ENCODE measurements around the gene ZNF319. TPM values are rescaled to one million over a fixed set of nuclear protein-coding genes. Genes with fewer than 3 reads are reported as not detected.
A peak's percentile ranks its signal among the peaks of the same experiment; 100 is the strongest.

The ZNF319 gene
- total and polyA plus RNA-seq, 7 experiments from 2014 or later, result 4.4 to 20.8 (median 12.5) TPM

DNA sequence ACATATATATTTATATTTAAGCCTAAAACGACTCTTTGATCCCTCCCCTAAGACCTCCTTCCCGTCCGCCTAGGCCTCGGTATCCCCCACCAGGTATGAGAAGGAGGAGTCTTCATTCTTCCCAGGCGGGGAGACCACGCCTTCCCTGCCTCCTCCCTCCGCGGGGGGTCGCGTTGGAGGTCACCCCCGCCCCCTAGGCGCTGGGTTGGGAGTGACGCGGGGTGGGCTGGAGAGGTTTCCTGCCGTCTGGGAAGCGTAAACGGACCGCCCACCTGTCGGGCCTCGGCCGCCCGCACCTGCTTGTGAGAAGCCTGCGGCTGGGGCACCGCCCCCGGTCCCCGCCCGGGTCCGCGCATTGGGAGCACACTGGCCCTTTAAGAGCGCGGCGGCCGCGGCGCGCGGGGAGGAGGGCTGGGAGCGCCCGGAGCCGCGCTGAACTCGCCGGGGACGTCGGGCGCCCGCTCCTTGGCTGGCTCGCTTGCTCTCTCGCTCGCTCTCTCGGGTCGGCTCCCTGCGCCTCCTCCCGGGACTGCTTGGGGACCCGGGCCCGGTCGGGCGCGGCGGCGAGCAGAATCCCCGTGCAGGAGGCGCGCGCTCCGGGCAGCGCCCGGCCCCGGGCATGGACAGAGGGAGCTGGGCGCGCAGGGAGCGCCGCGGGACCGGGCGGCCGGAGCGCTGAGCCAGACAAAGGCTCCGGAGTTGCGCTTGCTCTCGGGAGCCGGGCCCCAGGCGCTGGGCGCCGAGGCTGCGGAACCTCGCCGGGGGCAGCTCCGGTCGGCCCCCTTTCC lies 25.1 kb upstream of the ZNF319 start, which contains the start of gene MMP15:
TSS of gene MMP15 (plus strand) at position 404 of the 788 bp plus-strand sequence. CDS start 597 bp downstream, outside the sequence.
- POLR2A ChIA-PET, result interaction anchor here (1.2 kb wide), 1 partner anchor 24 kb away, joined by 3 read pairs; the partner anchor contains the start of gene USB1
- H3K27ac Mint-ChIP-seq, result peak within 1 kb of the TSS; percentile 73 to 90 (median 84)
- H3K36me3 ChIP-seq (ENCODE audit: control insufficient read depth in 2 of 3, insufficient read depth in 3 of 3, low read length in 3 of 3), result no peaks in the 10 kb centered on the region
- H3K36me3 Mint-ChIP-seq, result peaks cover 0 to 3% (median 0%) of the 10 kb centered on the region in 5 donors
- ATAC-seq, result peak; percentile 76
- no peak within 1 kb of the TSS for H3K27ac ChIP-seq (ENCODE audit: low read depth, low read length)
- peak within 1 kb of the TSS; percentile 90 to 95 (median 93) for H3K4me3 Mint-ChIP-seq
- H3K9me3 Mint-ChIP-seq, result peaks cover 0 to 1% (median 0%) of the 10 kb centered on the region in 11 donors
- peaks cover 8 to 9% of the 10 kb centered on the region in 2 donors for H3K4me1 ChIP-seq (ENCODE audit: control insufficient read depth in 2 of 2, insufficient read depth in 2 of 2, low read length in 2 of 2)
- H3K4me1 Mint-ChIP-seq, result peaks cover 6 to 18% (median 12%) of the 10 kb centered on the region in 7 donors
- CTCF ChIA-PET, result interaction anchor here (0.6 to 1.0 kb wide), 5 partner anchors 96 to 289 kb away, joined by 3 to 4 read pairs (median 3); partner anchors contain the start of gene CFAP20
- H3K27me3 Mint-ChIP-seq, result peaks cover 0 to 39% (median 3%) of the 10 kb centered on the region in 5 donors
- DNase-seq, result peak; percentile 27 to 74 (median 43)
- H3K4me3 ChIP-seq (ENCODE audit: low read length), result peak within 1 kb of the TSS; percentile 78
- no peaks in the 10 kb centered on the region for H3K9me3 ChIP-seq (ENCODE audit: control insufficient read depth in 2 of 3, low read length in 3 of 3)
- no peaks in the 10 kb centered on the region for H3K27me3 ChIP-seq (ENCODE audit: control insufficient read depth in 2 of 2, insufficient read depth in 2 of 2, low read length in 2 of 2)
- intact Hi-C loops (cut with micrococcal nuclease), result loop anchor here (1.0 to 10.0 kb wide), 5 partner anchors 24 to 609 kb away; partner anchors contain the start of genes CFAP20 (in 2 of the 2) and USB1 (in 2 of the 2)

GRCh38 chr16:58024486-58025350 lies 24.2 kb upstream of the ZNF319 start:
- intact Hi-C loops (cut with micrococcal nuclease), result loop anchor here (1.0 to 10.0 kb wide), 7 partner anchors 23 to 610 kb away; partner anchors contain the start of genes CFAP20 (in 2 of the 2), USB1 (in 2 of the 2) and CNOT1 (in 1 of the 2)
- Mint-ChIP-seq H3K36me3 (peaks cover 0 to 5% (median 0%) of the 10 kb centered on the region in 5 donors), H3K27ac (peak overlapping the region; percentile 73 to 90 (median 84)), H3K27me3 (peaks cover 0 to 39% (median under 1%) of the 10 kb centered on the region in 5 donors), H3K9me3 (peaks cover 0 to 1% (median 0%) of the 10 kb centered on the region in 11 donors), H3K4me1 (peaks cover 11 to 24% (median 18%) of the 10 kb centered on the region in 7 donors), H3K4me3 (peak overlapping the region; percentile 90 to 95 (median 93))
- H3K27ac ChIP-seq (ENCODE audit: low read depth, low read length), result no peak overlapping the region
- no peaks in the 10 kb centered on the region for H3K36me3 ChIP-seq (ENCODE audit: control insufficient read depth in 2 of 3, insufficient read depth in 3 of 3, low read length in 3 of 3)
- no peaks in the 10 kb centered on the region for H3K9me3 ChIP-seq (ENCODE audit: control insufficient read depth in 2 of 3, low read length in 3 of 3)
- ChIA-PET CTCF (interaction anchor here (0.6 to 1.3 kb wide), 6 partner anchors 9 to 288 kb away, joined by 3 to 5 read pairs (median 4); partner anchors contain the start of gene CFAP20), POLR2A (interaction anchor here (1.2 kb wide), 1 partner anchor 24 kb away, joined by 3 read pairs; the partner anchor contains the start of gene USB1)
- peak overlapping the region; percentile 78 for H3K4me3 ChIP-seq (ENCODE audit: low read length)
- H3K27me3 ChIP-seq (ENCODE audit: control insufficient read depth in 2 of 2, insufficient read depth in 2 of 2, low read length in 2 of 2), result no peaks in the 10 kb centered on the region
- peaks cover 9 to 15% of the 10 kb centered on the region in 2 donors for H3K4me1 ChIP-seq (ENCODE audit: control insufficient read depth in 2 of 2, insufficient read depth in 2 of 2, low read length in 2 of 2)
- DNase-seq, result peak in 4 of 9 donors; percentile 22 to 29 (median 26)
- ATAC-seq, result no peak

DNA sequence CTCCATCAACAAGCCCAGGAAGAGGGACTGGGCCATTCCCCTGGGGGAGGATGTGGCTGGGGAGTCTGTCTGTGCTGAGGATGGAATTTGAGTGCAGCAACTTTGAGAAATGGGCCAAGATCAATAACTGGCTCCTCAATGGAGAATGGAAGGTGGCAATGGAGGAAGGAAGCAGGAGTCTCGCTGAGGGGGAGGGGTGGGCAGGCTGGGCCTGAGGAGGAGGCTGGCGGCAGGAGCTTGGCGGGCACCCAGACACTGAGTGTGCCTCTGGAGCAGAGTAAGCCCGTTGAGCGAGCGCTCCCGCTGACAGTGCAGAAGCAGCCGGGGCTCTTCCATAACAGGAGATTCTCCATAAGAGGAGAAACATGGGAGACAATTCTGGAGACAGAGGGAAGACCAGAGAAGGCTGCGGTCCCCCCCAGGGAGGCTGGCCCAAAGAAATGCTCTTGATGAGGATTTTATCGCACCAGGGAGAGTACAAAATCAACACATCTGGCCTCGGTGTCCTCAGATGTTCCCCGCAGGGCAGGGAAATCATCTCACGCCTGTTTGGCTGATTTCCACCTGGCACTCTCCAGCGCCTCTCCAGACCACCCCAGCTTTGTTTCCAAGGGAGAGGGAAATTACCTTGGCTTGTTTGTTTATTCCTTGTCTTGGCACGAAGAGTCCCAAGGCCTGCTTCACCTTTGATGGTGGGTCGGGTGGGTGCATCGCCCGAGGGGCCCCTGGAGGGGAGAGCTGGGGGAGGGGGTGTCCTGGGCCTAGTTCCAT lies 22.3 kb upstream of the ZNF319 start:
- no peak for DNase-seq
- H3K9me3 ChIP-seq (ENCODE audit: control insufficient read depth in 2 of 3, low read length in 3 of 3), result no peaks in the 10 kb centered on the region
- CTCF ChIA-PET, result interaction anchor here (1.1 to 1.4 kb wide), 3 partner anchors 12 to 87 kb away, joined by 4 to 5 read pairs (median 4); no protein-coding TSS in a partner anchor
- H3K27me3 ChIP-seq (ENCODE audit: control insufficient read depth in 2 of 2, insufficient read depth in 2 of 2, low read length in 2 of 2), result no peaks in the 10 kb centered on the region
- H3K4me3 ChIP-seq (ENCODE audit: low read length), result no peak overlapping the region
- H3K4me3 Mint-ChIP-seq, result peak overlapping the region in 2 of 10 donors; percentile 9 to 51
- intact Hi-C loops (cut with micrococcal nuclease), result loop anchor here (5.0 to 10.0 kb wide), 2 partner anchors 230 to 612 kb away; no protein-coding TSS in a partner anchor
- peaks cover 0 to 10% (median 0%) of the 10 kb centered on the region in 3 experiments for H3K36me3 ChIP-seq (ENCODE audit: control insufficient read depth in 2 of 3, insufficient read depth in 3 of 3, low read length in 3 of 3)
- ATAC-seq, result no peak
- POLR2A ChIA-PET, result no interaction called here
- peaks cover 9 to 15% of the 10 kb centered on the region in 2 donors for H3K4me1 ChIP-seq (ENCODE audit: control insufficient read depth in 2 of 2, insufficient read depth in 2 of 2, low read length in 2 of 2)
- H3K4me1 Mint-ChIP-seq, result peaks cover 11 to 24% (median 18%) of the 10 kb centered on the region in 7 donors
- peaks cover 0 to 5% (median 0%) of the 10 kb centered on the region in 5 donors for H3K36me3 Mint-ChIP-seq
- H3K27me3 Mint-ChIP-seq, result peaks cover 0 to 22% (median 0%) of the 10 kb centered on the region in 5 donors
- no peaks in the 10 kb centered on the region for H3K9me3 Mint-ChIP-seq
- no peak overlapping the region for H3K27ac ChIP-seq (ENCODE audit: low read depth, low read length)
- peak overlapping the region in 1 of 9 donors; percentile 73 for H3K27ac Mint-ChIP-seq

- peaks cover 0 to 19% (median 0%) of the 10 kb centered on the region in 3 experiments for H3K36me3 ChIP-seq (ENCODE audit: control insufficient read depth in 2 of 3, insufficient read depth in 3 of 3, low read length in 3 of 3)
Measured at GRCh38 chr16:58021661-58022551, 21.4 kb upstream of the ZNF319 start.

More at GRCh38 chr16:58021661-58022551, 21.4 kb upstream of the ZNF319 start:
- ChIA-PET POLR2A (no interaction called here), CTCF (interaction anchor here (0.5 kb wide), 1 partner anchor 35 kb away, joined by 9 read pairs; no protein-coding TSS in a partner anchor)
- no peaks in the 10 kb centered on the region for H3K9me3 Mint-ChIP-seq
- Histone ChIP-seq H3K27ac (ENCODE audit: low read depth, low read length) (no peak overlapping the region), H3K27me3 (ENCODE audit: control insufficient read depth in 2 of 2, insufficient read depth in 2 of 2, low read length in 2 of 2) (no peaks in the 10 kb centered on the region), H3K9me3 (ENCODE audit: control insufficient read depth in 2 of 3, low read length in 3 of 3) (no peaks in the 10 kb centered on the region), H3K4me3 (ENCODE audit: low read length) (no peak overlapping the region), H3K4me1 (ENCODE audit: control insufficient read depth in 2 of 2, insufficient read depth in 2 of 2, low read length in 2 of 2) (peaks cover 9 to 15% of the 10 kb centered on the region in 2 donors)
- H3K36me3 Mint-ChIP-seq, result peaks cover 0 to 5% (median 0%) of the 10 kb centered on the region in 5 donors
- no peak for DNase-seq
- H3K4me3 Mint-ChIP-seq, result no peak overlapping the region
- intact Hi-C loops (cut with micrococcal nuclease), result loop anchor here (5.0 to 10.0 kb wide), 2 partner anchors 230 to 613 kb away; no protein-coding TSS in a partner anchor
- peak overlapping the region in 3 of 9 donors; percentile 22 to 73 (median 66) for H3K27ac Mint-ChIP-seq
- H3K4me1 Mint-ChIP-seq, result peaks cover 11 to 24% (median 18%) of the 10 kb centered on the region in 7 donors
- no peak for ATAC-seq
- peaks cover 0 to 22% (median 0%) of the 10 kb centered on the region in 5 donors for H3K27me3 Mint-ChIP-seq

Measured in naive thymus-derived CD4-positive, alpha-beta T cell (primary cell).